ENCODE measurements around the gene FOXO3.

The FOXO3 gene

DNA sequence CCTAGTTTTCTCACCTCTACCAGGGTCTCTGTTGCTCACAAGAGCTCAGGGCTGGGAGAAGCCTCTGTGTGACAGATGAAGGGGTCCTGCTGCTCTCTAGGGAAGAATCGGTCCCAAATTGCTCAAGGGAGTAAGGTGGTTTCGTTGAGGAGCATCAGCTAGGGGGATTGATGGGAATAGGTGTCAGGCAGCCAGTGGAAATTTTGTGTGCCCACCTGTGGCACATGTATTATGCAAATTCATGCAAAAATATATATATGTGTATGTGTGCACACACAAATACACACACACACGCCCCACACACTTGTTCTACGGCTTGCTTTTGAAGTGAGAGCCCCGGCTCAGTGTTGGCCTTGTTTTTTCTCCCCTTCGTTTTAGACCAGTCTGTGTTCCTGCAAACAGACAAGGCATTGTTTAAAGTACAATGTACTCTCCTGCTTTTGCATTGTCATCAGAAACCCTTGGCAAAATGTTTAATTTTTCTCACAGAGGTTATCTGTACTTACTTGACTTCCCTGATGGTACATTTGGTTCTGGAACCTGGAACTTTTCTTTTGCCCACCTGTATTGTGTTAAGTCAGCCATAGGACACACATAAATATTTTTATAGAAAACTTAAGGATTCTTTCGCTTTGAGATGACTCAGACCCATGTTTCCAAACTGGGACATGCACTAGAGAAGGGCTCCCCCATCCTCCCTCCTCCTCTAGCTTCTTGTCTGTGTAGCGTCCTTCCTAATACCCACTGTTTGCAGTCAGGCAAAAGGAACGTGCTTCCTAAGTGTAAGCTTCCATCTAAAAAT is 26.7 kb downstream of the FOXO3 start:
- Mint-ChIP-seq H3K4me3 (no peak overlapping the region), H3K36me3 (ENCODE audit: low read depth) (peaks cover 5% of the 10 kb centered on the region), H3K27me3 (no peaks in the 10 kb centered on the region), H3K27ac (no peak overlapping the region), H3K4me1 (ENCODE audit: low read depth) (peaks cover 80% of the 10 kb centered on the region), H3K9me3 (no peaks in the 10 kb centered on the region)
- intact Hi-C loops (cut with micrococcal nuclease), result no loop called here

DNA sequence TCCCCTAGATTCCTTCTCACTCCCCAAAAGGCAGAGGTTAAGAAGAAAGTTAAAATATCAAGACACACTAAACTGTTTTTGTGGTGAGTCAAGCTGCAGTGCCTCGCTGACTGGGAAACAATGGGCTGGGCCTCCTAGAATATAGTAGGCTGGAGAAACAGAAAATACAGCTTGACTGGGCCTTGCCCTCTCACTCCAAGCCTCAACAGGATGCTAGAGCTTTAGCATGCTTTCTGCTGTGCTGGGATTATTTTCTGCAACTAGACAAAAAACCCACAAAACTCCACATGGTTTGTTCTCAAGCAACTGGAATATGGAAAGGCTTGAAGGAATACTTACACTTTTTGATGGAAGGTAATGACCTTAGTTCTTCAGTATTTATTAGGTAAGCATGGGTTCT is 27.9 kb downstream of the FOXO3 start:
- Mint-ChIP-seq H3K27me3 (no peaks in the 10 kb centered on the region), H3K36me3 (ENCODE audit: low read depth) (no peaks in the 10 kb centered on the region), H3K4me3 (no peak overlapping the region), H3K4me1 (ENCODE audit: low read depth) (peaks cover 79% of the 10 kb centered on the region), H3K9me3 (no peaks in the 10 kb centered on the region), H3K27ac (peak overlapping the region; percentile 81)
- intact Hi-C loops (cut with micrococcal nuclease), result no loop called here

DNA sequence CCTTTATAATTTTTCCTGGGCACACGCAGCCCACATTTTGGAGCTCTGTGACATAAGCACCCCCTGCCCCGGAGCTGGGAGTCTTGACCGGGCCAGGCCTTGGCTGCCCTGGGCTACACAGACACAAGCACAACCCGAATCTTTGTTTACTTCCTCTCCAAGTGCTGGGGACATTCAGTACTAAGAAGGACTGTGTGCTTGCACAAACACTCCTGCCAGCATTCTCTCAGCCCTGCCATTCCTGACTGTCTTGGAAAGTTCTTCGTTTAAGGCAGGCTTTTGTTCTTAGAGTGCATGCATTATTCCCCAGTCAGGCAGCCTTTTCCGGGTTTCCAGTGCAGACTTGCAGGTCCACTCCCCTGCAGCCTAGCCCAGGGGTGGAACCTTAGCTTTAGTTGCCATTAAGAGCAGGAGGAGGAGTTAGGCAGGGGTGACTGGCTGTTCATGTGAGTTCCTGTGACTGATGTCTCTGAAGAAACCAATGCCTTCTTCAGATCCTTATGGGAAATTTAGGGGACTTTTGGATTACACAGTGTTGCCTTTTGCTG is 28.6 kb downstream of the FOXO3 start:
- peak overlapping the region; percentile 81 for H3K27ac Mint-ChIP-seq
- H3K4me3 Mint-ChIP-seq, result no peak overlapping the region
- H3K9me3 Mint-ChIP-seq, result no peaks in the 10 kb centered on the region
- no peaks in the 10 kb centered on the region for H3K36me3 Mint-ChIP-seq (ENCODE audit: low read depth)
- intact Hi-C loops (cut with micrococcal nuclease), result no loop called here
- peaks cover 82% of the 10 kb centered on the region for H3K4me1 Mint-ChIP-seq (ENCODE audit: low read depth)
- no peaks in the 10 kb centered on the region for H3K27me3 Mint-ChIP-seq

DNA sequence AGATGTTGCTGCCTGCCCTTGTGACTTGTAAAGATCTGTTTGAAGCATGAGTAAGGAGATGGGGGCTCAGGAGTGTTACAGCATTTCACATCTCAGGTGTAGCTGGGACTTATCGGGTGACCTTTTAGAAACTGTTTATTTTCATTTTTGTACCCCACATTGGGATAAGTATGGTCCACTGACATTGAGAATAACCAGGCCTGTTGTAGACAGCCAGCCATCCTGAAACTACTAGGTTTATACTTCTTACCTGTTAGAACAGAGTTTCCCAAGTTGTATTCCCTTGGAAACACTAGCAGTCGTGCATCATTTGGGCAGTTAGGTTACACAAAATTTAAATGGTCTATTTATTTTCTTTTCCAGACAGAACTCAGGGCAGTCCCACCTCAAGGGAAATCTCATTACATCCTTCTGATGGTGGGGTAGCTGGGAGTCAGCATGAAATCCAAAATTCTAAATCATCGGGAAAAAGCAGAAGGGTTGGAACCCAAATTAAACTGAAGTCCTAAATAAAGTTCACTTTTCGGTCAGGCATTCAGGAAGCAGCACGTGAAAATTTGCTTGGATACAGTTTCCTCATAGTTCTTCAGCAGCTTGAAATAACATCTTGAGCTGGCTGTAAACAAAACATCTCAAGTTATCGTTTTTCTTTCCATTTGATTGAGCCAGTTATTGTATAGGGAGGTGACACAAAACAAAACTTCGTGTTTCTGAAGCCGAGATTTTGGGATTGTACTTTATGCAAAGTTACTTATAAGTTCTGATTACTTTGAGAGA is 30.5 kb downstream of the FOXO3 start:
- intact Hi-C loops (cut with micrococcal nuclease), result no loop called here
- no peak overlapping the region for H3K4me3 Mint-ChIP-seq

DNA sequence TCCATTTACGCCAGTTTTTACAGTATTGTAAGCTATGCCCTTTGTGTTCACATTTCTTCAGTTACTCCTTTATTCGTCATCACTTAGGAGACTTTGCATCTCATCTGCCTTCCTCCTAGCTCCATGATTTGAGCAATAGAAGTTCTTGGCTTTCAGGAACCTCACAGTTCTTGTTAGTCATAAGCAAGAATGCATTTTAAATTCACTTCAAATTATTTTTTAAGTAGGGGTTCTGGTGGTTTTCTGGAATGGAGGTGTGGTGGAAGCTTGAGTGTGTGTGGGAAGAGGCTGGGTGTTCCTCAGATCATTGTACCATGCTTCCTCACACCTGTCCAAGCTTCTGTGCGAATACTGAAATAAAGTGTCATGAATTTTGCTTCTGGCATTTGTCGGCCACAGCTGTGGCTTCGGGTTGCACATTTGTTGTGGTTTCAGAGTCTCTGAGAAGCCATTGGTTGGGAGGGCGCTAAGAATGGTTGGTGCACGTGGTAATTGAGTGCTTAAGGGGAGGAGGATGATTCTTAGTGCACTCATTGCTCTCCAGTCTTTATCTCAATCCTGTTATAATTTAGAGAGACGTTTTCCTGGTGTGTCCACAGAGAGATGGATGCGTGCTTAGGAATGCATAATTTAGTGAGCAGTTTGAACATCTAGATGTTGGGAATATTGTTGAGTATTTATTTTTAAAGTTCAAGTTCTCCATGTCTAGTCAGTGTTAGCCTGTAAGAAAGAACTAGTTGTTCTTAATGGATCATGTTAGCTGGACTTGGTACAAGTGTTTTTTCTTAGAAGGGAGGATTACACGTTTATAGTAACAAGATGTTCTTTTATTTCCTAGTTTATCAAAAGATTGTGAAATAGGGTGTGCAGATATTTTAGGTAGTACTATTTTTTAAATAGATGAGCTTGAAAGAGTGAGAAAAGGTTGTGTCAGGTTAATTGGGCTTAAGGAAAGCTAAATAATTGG is 31.9 kb downstream of the FOXO3 start:
- intact Hi-C loops (cut with micrococcal nuclease), result no loop called here
- H3K4me1 Mint-ChIP-seq (ENCODE audit: low read depth), result peaks cover 73% of the 10 kb centered on the region

More for the DNA sequence above, 30.5 kb downstream of the FOXO3 start:
- Mint-ChIP-seq H3K9me3 (no peaks in the 10 kb centered on the region), H3K36me3 (ENCODE audit: low read depth) (no peaks in the 10 kb centered on the region), H3K27ac (peak overlapping the region; percentile 39), H3K27me3 (no peaks in the 10 kb centered on the region), H3K4me1 (ENCODE audit: low read depth) (peaks cover 81% of the 10 kb centered on the region)

DNA sequence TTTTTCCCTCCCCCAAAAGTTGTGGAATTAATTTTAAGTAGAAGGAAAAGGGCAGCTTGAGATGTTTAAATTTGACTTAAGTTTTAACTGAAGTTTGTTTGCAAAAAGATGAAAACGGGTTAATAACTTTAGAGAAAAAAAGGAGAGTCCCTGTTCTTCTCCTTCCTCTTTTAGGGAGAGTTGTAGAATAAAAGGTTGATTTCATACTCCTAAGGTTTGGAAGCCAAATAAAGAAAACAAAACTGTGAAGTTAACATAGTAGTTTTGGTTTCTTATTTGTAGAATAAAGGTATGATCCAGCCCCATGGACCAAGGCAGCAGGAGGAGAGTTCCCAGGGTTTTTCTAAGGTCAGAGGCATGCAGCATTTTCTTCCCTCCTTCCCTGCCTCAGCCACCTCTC is 33.4 kb downstream of the FOXO3 start:
- no peaks in the 10 kb centered on the region for H3K36me3 Mint-ChIP-seq (ENCODE audit: low read depth)
- no peaks in the 10 kb centered on the region for H3K27me3 Mint-ChIP-seq
- peaks cover 71% of the 10 kb centered on the region for H3K4me1 Mint-ChIP-seq (ENCODE audit: low read depth)
- intact Hi-C loops (cut with micrococcal nuclease), result no loop called here
- no peaks in the 10 kb centered on the region for H3K9me3 Mint-ChIP-seq
- no peak overlapping the region for H3K4me3 Mint-ChIP-seq
- no peak overlapping the region for H3K27ac Mint-ChIP-seq

More for the DNA sequence above, 31.9 kb downstream of the FOXO3 start:
- Mint-ChIP-seq H3K27me3 (no peaks in the 10 kb centered on the region), H3K36me3 (ENCODE audit: low read depth) (no peaks in the 10 kb centered on the region), H3K27ac (peak overlapping the region; percentile 53), H3K9me3 (no peaks in the 10 kb centered on the region), H3K4me3 (no peak overlapping the region)

DNA sequence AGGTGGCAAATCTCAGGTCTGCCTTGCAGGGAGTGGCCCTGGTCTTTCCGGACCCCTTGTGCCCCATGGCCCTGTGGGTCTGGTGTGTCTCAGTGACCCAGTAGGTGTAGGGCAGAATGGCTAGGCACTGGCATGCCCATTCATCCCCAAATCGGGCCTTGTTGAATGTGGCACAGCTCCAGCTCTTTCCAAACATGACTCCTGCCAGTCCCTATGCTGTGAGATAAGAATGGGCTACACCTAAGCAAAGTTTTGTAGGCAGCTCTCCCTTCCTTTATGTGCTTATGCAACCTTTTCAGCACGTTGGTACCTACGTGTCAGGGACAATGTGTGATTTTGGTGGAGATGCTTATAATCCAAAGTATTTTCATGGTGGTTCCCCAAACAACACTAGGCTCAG is 33.9 kb downstream of the FOXO3 start:
- H3K4me1 Mint-ChIP-seq (ENCODE audit: low read depth), result peaks cover 71% of the 10 kb centered on the region
- H3K36me3 Mint-ChIP-seq (ENCODE audit: low read depth), result no peaks in the 10 kb centered on the region
- no peak overlapping the region for H3K4me3 Mint-ChIP-seq
- H3K27me3 Mint-ChIP-seq, result no peaks in the 10 kb centered on the region
- no peak overlapping the region for H3K27ac Mint-ChIP-seq
- intact Hi-C loops (cut with micrococcal nuclease), result loop anchor here (5.0 kb wide), 1 partner anchor 38 kb away; no protein-coding TSS in a partner anchor
- H3K9me3 Mint-ChIP-seq, result no peaks in the 10 kb centered on the region

DNA sequence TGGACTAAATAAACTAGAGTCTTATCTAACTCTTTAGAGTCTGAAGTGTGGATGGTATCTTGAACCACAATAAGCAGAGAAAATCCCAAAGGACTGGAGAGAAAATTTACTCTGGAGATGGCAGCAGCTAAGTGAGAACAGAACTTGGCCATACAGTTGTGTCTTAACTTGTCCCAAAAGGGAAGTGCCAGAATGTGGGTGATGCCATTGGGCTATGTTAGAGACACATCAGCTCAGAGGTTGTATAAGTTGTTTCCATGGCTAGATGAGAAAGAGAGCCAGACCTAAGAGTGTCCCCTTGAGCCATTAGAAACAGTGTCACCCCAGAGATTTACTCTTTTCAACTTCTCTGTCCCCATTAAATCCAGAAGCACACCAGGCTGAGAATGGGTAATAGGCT is 36.2 kb downstream of the FOXO3 start:
- no peaks in the 10 kb centered on the region for H3K27me3 Mint-ChIP-seq
- H3K4me1 Mint-ChIP-seq (ENCODE audit: low read depth), result peaks cover 55% of the 10 kb centered on the region
- no peak overlapping the region for H3K4me3 Mint-ChIP-seq
- H3K36me3 Mint-ChIP-seq (ENCODE audit: low read depth), result no peaks in the 10 kb centered on the region
- intact Hi-C loops (cut with micrococcal nuclease), result loop anchor here (5.0 kb wide), 1 partner anchor 35 kb away; no protein-coding TSS in a partner anchor
- H3K27ac Mint-ChIP-seq, result no peak overlapping the region
- H3K9me3 Mint-ChIP-seq, result no peaks in the 10 kb centered on the region

DNA sequence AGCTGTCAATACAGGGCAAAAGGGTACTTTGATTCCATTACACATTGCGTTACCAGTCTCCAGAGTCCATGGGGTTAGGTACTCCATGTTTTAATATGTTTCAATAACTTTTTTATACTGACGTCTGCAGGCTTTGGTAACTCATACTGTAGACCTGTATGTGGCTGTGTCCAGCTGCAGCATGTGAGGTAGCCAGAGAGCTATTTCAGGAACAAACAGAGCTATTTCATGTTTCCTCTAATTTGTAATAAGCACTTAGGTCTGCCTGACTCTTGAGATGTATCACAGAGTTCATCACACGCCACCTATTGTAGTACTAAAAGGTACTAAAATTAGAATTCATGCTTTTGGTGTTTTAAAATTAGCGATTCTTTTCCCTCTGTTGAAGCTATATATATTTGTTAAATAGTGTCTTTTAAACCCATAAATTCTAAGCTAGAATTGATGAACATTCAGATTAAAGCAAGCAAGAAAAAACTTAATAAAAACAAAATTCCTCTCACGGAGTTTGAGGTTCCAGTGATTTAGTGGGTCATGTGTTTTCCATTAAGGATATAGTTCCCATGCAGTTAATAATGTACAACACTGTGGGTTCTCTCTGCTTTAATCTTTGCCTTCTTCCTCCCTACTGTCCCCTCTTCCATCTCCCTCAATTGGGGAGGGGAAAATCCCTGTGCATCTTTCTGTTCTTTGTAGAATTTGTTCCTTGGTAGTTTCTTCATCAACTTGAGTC is 37.0 kb downstream of the FOXO3 start:
- Mint-ChIP-seq H3K4me1 (ENCODE audit: low read depth) (peaks cover 47% of the 10 kb centered on the region), H3K9me3 (no peaks in the 10 kb centered on the region), H3K4me3 (no peak overlapping the region), H3K27me3 (no peaks in the 10 kb centered on the region), H3K27ac (peak overlapping the region; percentile 79), H3K36me3 (ENCODE audit: low read depth) (no peaks in the 10 kb centered on the region)
- intact Hi-C loops (cut with micrococcal nuclease), result loop anchor here (5.0 kb wide), 1 partner anchor 35 kb away; no protein-coding TSS in a partner anchor

DNA sequence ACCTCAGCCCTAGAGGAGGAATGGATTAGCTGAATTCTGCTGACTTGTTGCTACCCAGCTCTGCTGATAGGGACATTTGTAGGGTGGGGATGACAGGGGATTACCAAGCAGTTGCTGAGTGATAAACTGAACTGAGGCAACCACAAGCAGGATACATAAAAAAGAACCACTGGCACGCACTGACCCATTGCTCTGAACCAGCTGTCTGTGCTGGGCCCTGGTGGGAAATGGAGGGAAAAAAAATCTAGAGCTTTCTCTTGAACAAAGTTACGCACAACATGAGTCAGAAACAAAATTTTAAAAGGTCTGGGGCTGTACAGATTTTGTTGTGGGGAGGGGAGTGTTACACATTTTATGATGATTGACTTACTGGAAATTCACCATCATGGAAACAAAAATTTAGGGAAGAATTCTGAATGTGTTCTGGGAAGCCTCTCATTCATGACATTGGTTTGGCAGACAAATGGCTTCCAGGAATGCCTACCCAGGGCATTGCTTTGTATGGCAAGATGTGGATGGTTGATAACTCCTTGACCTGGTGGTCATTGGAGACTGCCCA is 37.7 kb downstream of the FOXO3 start:
- Mint-ChIP-seq H3K27me3 (no peaks in the 10 kb centered on the region), H3K27ac (peak overlapping the region; percentile 79), H3K4me1 (ENCODE audit: low read depth) (peaks cover 41% of the 10 kb centered on the region), H3K4me3 (no peak overlapping the region), H3K36me3 (ENCODE audit: low read depth) (no peaks in the 10 kb centered on the region), H3K9me3 (no peaks in the 10 kb centered on the region)
- intact Hi-C loops (cut with micrococcal nuclease), result loop anchor here (5.0 kb wide), 1 partner anchor 34 kb away; no protein-coding TSS in a partner anchor

DNA sequence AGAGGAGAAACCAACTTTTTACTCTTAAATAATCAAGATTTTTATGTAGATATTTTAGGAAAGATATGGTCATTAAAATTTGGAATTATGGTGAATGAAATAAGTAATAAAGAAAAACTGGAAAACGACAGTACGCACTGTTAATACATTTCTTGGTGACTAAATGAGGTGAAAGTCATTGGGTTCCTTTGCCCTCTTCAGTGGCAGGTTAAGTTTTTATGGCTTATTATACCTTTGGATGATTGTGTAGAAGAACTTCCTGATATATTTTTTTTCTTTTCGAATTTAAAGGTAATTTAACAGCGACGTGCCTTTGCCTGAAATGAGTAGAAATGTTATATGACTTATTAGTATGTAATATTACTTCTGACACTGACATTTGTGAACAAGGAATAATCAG is 43.4 kb downstream of the FOXO3 start:
- Mint-ChIP-seq H3K9me3 (no peaks in the 10 kb centered on the region), H3K36me3 (ENCODE audit: low read depth) (no peaks in the 10 kb centered on the region), H3K27me3 (no peaks in the 10 kb centered on the region), H3K4me3 (no peak overlapping the region), H3K4me1 (ENCODE audit: low read depth) (peaks cover 21% of the 10 kb centered on the region), H3K27ac (no peak overlapping the region)
- intact Hi-C loops (cut with micrococcal nuclease), result loop anchor here (5.0 kb wide), 1 partner anchor 37 kb away; no protein-coding TSS in a partner anchor

DNA sequence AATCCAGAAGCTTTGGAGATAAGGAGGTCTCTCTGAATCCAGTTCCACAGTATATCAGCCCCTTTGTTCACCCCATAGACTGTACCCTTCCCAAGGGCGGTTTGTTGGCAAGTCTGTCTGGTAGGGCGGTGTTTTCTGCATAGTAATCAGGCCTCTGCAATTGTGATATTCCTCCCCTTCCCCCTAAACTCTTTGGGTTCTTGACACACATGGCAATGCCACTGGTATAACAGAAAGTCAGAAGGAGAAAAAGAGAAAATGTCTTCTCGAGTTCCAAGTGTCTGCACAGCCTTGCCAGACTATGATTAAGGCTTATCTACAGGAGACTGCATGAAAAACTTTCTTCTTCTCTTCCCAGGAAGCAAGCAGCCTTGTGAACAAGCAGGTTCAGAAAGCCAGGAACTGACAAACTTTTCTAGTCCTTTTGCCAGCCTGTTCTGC is 45.6 kb downstream of the FOXO3 start:
- Mint-ChIP-seq H3K36me3 (ENCODE audit: low read depth) (no peaks in the 10 kb centered on the region), H3K4me1 (ENCODE audit: low read depth) (peaks cover 20% of the 10 kb centered on the region), H3K4me3 (no peak overlapping the region), H3K9me3 (no peaks in the 10 kb centered on the region), H3K27me3 (no peaks in the 10 kb centered on the region), H3K27ac (no peak overlapping the region)
- intact Hi-C loops (cut with micrococcal nuclease), result no loop called here

Measured in dendritic cell treated with granulocyte-macrophage colony-stimulating factor and Interleukin-4, amounts not matched to agents 40 ng/mL and 50 ng/mL, for 4 days (primary cell).